Endodermal cell (in vitro differentiated cells): ENCODE results near the gene VTN. TPM values are rescaled to one million over a fixed set of nuclear protein-coding genes. Genes with fewer than 3 reads are reported as not detected.
A peak's percentile ranks its signal among the peaks of the same experiment; 100 is the strongest.

Source experiments
- DNase-seq: peaks from one replicate; pipeline ENCODE4 v3.0.0-alpha.2; 2017
- H3K27ac ChIP-seq: 2 replicates; pipeline ENCODE4 v1.5.1; 2013; ENCODE audit warnings: mild to moderate bottlenecking, low read depth, low read length, moderate library complexity
- H3K27me3 ChIP-seq: 2 replicates; pipeline ENCODE4 v1.6.1; 2013; ENCODE audit warnings: mild to moderate bottlenecking, low read length, moderate library complexity; ENCODE audit not compliant: insufficient read depth, control insufficient read depth, poor library complexity, severe bottlenecking
- H3K36me3 ChIP-seq: 2 replicates; pipeline ENCODE4 v1.7.0; 2013; ENCODE audit warnings: mild to moderate bottlenecking, low read length, moderate library complexity; ENCODE audit not compliant: control insufficient read depth, insufficient read depth
- H3K4me1 ChIP-seq: one replicate; pipeline ENCODE4 v1.7.0; 2013; ENCODE audit warnings: low read length; ENCODE audit not compliant: control insufficient read depth, insufficient read depth
- H3K4me3 ChIP-seq: 2 replicates; pipeline ENCODE4 v1.5.1; 2013; ENCODE audit warnings: mild to moderate bottlenecking, low read length, moderate library complexity
- H3K9ac ChIP-seq: 2 replicates; pipeline ENCODE4 v1.6.1; 2013; ENCODE audit warnings: mild to moderate bottlenecking, low read length, moderate library complexity; ENCODE audit not compliant: poor library complexity, severe bottlenecking; ENCODE audit errors: extremely low read depth
- H3K9me3 ChIP-seq: 2 replicates; pipeline ENCODE4 v1.6.1; 2013; ENCODE audit warnings: mild to moderate bottlenecking, low read length, moderate library complexity; ENCODE audit not compliant: control insufficient read depth
- H3K27ac Mint-ChIP-seq: 2 replicates; pipeline ENCODE4 v1.8.0; 2020; ENCODE audit warnings: mixed read lengths
- H3K27me3 Mint-ChIP-seq: 2 replicates; pipeline ENCODE4 v1.8.0; 2021; ENCODE audit warnings: mild to moderate bottlenecking, mixed read lengths; ENCODE audit not compliant: insufficient read depth
- H3K36me3 Mint-ChIP-seq: 2 replicates; pipeline ENCODE4 v1.8.0; 2020; ENCODE audit warnings: low read depth, mixed read lengths
- H3K4me1 Mint-ChIP-seq: 2 replicates; pipeline ENCODE4 v1.8.0; 2020; ENCODE audit warnings: mixed read lengths
- H3K4me3 Mint-ChIP-seq: 2 replicates; pipeline ENCODE4 v1.8.0; 2020; ENCODE audit warnings: mild to moderate bottlenecking, moderate library complexity, mixed read lengths
- H3K9me3 Mint-ChIP-seq: 2 replicates; pipeline ENCODE4 v1.8.0; 2020; ENCODE audit warnings: mild to moderate bottlenecking, mixed read lengths
- CTCF ChIP-seq: fragments of 200-600 bp; sonication (generic); conservative IDR thresholded peaks from 2 replicates; pipeline ENCODE4 v1.5.0; 2021; ENCODE audit warnings: antibody characterized with exemption, mild to moderate bottlenecking
- WGBS, 2 experiments: methylation state at CpG; one replicate each; pipeline versions ENCODE4 v1.1.5 to v1.1.7; 2013; ENCODE audit warnings: missing lambda C conversion rate in 2 of 2, mixed read lengths in 1 of 2; ENCODE audit not compliant: insufficient coverage in 1 of 2, insufficient read length in 1 of 2; 5-methylcytosine and 5-hydroxymethylcytosine counted together
- total RNA-seq, 2 donors: library from RNA; stranded (reverse); fragmentation: NEBNext Ultra II Directional in 1 of 2; extraction: Animal tissue kit (Norgen Biotek cat#: 25700) in 1 of 2; gene quantifications; 2 replicates in 1 of 2; 3 replicates in 1 of 2; pipeline ENCODE4 v1.2.1, GENCODE V29; 2021

VTN gene
- total RNA-seq, 2 donors from 2014 or later: 2.5 to 6.7 TPM

- no peak within 1 kb of the TSS for H3K9ac ChIP-seq
- peak within 1 kb of the TSS; percentile 87 for H3K27ac ChIP-seq
- peak; percentile 100 for DNase-seq
- no peaks in the 10 kb centered on the region for H3K36me3 ChIP-seq
- no peak for TF ChIP-seq CTCF
- peak within 1 kb of the TSS; percentile 65 for H3K4me3 ChIP-seq
- WGBS, 2 experiments: 0 to 1% methylated on average over 24 to 78 of the region's 80 CpGs
- peaks cover 2% of the 10 kb centered on the region for H3K36me3 Mint-ChIP-seq
- H3K9me3 ChIP-seq: no peaks in the 10 kb centered on the region
- H3K27me3 ChIP-seq: peaks cover 50% of the 10 kb centered on the region
- peaks cover 17% of the 10 kb centered on the region for H3K4me1 Mint-ChIP-seq
- peaks cover 12% of the 10 kb centered on the region for H3K4me1 ChIP-seq
- H3K4me3 Mint-ChIP-seq: peak within 1 kb of the TSS; percentile 51
- peaks cover 49% of the 10 kb centered on the region for H3K27me3 Mint-ChIP-seq
- H3K9me3 Mint-ChIP-seq: no peaks in the 10 kb centered on the region
- peak within 1 kb of the TSS; percentile 98 for H3K27ac Mint-ChIP-seq
Measured at GRCh38 chr17:28371245-28372202, 1.4 kb upstream of the VTN start, which contains the start of gene SARM1. Gene SARM1, plus strand, starts transcription at chr17:28371694. Its CDS starts 339 bp downstream, at chr17:28372033.

- H3K4me3 Mint-ChIP-seq: peak overlapping the region; percentile 51
- no peak for DNase-seq
- H3K9me3 Mint-ChIP-seq: no peaks in the 10 kb centered on the region
- peak overlapping the region; percentile 98 for H3K27ac Mint-ChIP-seq
- H3K4me3 ChIP-seq: peak overlapping the region; percentile 65
- peaks cover 44% of the 10 kb centered on the region for H3K27me3 Mint-ChIP-seq
- WGBS, 2 experiments: 79 to 100% methylated on average over 1 of the region's 1 CpG
- peaks cover 4% of the 10 kb centered on the region for H3K36me3 Mint-ChIP-seq
- no peak overlapping the region for H3K9ac ChIP-seq
- H3K4me1 Mint-ChIP-seq: peaks cover 17% of the 10 kb centered on the region
- no peak for TF ChIP-seq CTCF
- H3K36me3 ChIP-seq: no peaks in the 10 kb centered on the region
- peaks cover 51% of the 10 kb centered on the region for H3K27me3 ChIP-seq
- peaks cover 12% of the 10 kb centered on the region for H3K4me1 ChIP-seq
- H3K9me3 ChIP-seq: no peaks in the 10 kb centered on the region
- no peak overlapping the region for H3K27ac ChIP-seq
Measured at GRCh38 chr17:28370744-28371103, 617 bp upstream of the VTN start.

GRCh38 chr17:28369684-28370034 is 448 bp downstream of the VTN start:
- H3K27me3 Mint-ChIP-seq: peaks cover 39% of the 10 kb centered on the region
- H3K9me3 ChIP-seq: no peaks in the 10 kb centered on the region
- 78 to 88% methylated on average over 7 to 10 of the region's 10 CpGs for WGBS, 2 experiments
- TF ChIP-seq CTCF: no peak
- no peak overlapping the region for H3K27ac ChIP-seq
- H3K4me3 Mint-ChIP-seq: peak overlapping the region; percentile 51
- H3K36me3 ChIP-seq: no peaks in the 10 kb centered on the region
- H3K4me1 Mint-ChIP-seq: peaks cover 17% of the 10 kb centered on the region
- H3K36me3 Mint-ChIP-seq: peaks cover 4% of the 10 kb centered on the region
- H3K4me3 ChIP-seq: peak overlapping the region; percentile 9
- peaks cover 55% of the 10 kb centered on the region for H3K27me3 ChIP-seq
- DNase-seq: no peak
- peaks cover 12% of the 10 kb centered on the region for H3K4me1 ChIP-seq
- no peaks in the 10 kb centered on the region for H3K9me3 Mint-ChIP-seq
- peak overlapping the region; percentile 98 for H3K27ac Mint-ChIP-seq
- H3K9ac ChIP-seq: no peak overlapping the region
